Measurements from ENCODE around the gene SETD7. TPM values are rescaled to one million over a fixed set of nuclear protein-coding genes. Genes with fewer than 3 reads are reported as not detected.

SETD7 gene
- total and polyA plus RNA-seq, 2 donors (not counting 3 experiments of a cell fraction or from before 2014, with no cell fraction given), result 18.8 to 39.9 TPM

DNA sequence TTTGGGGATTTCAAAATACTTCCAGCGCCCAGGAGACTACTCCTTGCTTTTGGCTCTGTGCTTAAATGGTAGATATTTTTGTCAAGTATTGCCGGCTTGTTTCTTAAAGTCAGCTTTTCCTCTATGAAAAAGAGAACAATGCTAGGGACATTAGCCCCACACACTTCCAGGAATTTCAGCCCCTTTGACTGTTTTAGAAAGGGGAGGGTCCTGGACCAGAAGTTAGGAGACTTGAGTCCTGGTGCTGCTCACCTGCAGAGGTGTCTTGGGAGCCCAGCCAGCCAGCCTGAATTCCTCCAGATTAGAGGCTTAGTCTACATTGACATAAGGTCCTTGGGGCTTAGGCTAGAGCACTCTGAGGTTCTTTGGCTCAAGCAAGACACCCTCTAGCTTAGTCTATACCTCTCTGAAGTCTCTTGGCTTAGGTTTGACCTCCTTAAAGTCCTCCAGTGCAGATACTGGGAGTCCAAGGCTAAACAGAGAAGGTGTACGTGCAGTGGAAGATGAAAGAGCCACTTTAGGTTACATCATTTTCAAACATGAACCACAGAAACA lies 1.6 kb upstream of the SETD7 start:
- peaks cover 15 to 23% of the 10 kb centered on the region in 2 experiments for H3K27me3 ChIP-seq (ENCODE audit: control insufficient read depth in 2 of 2, insufficient read depth in 2 of 2, low read length in 2 of 2)
- peaks cover 23% of the 10 kb centered on the region for H3K79me2 ChIP-seq (ENCODE audit: control insufficient read depth, insufficient read depth, low read length)
- no peak overlapping the region for H3K27ac ChIP-seq (ENCODE audit: insufficient read depth, low read depth, low read length)
- ChIA-PET POLR2A (interaction anchor here (0.9 kb wide), 1 partner anchor 256 kb away, joined by 3 read pairs; the partner anchor contains the start of gene NAA15), CTCF (interaction anchor here (0.9 to 1.5 kb wide), 6 partner anchors 11 to 99 kb away, joined by 3 to 5 read pairs (median 4); no protein-coding TSS in a partner anchor)
- H3K4me1 ChIP-seq (ENCODE audit: control insufficient read depth, extremely low read depth, insufficient read depth, low read length), result peaks cover 24% of the 10 kb centered on the region
- peak overlapping the region; percentile 81 for H3K4me2 ChIP-seq (ENCODE audit: insufficient read depth, low read length)
- H3K9me3 ChIP-seq (replicated peaks; ENCODE audit: control insufficient read depth, insufficient read depth, low read length), result no peaks in the 10 kb centered on the region
- peak overlapping the region in 1 of 3 experiments; percentile 91 for H3K4me3 ChIP-seq (replicated peaks in 1 of 3; ENCODE audit: insufficient read depth in 1 of 3, low read depth in 1 of 3, low read length in 3 of 3)
- H3K9ac ChIP-seq (replicated peaks; ENCODE audit: extremely low read depth, insufficient read depth, low read length), result no peak overlapping the region
- dilution Hi-C loops (cut with MboI; ENCODE audit: extremely low pct_ligation_motif_present, low sequenced_read_pairs) (no loop called here), intact Hi-C loops (cut with micrococcal nuclease) (loop anchor here (2.0 kb wide), 2 partner anchors 93 to 381 kb away; partner anchors contain the start of gene ELF2)
- H3K9me1 ChIP-seq (replicated peaks; ENCODE audit: control insufficient read depth, extremely low read depth, insufficient read depth, low read length), result no peaks in the 10 kb centered on the region
- TF ChIP-seq EZH2 (IDR thresholded peaks at IDR 0.05; ENCODE audit: borderline replicate concordance, low read depth, low read length, severe bottlenecking) (peak; percentile 31), MAX (IDR thresholded peaks at IDR 0.05; ENCODE audit: insufficient read depth, insufficient read length) (no peak)
- H4K20me1 ChIP-seq (replicated peaks; ENCODE audit: control insufficient read depth, extremely low read depth, insufficient read depth, low read length), result no peaks in the 10 kb centered on the region
- peak overlapping the region; percentile 81 for H2AFZ ChIP-seq (ENCODE audit: low read depth, low read length)
- FAIRE-seq (peak; percentile 61), DNase-seq (ENCODE audit: low read depth, low spot score) (peak; percentile 7)
- H3K36me3 ChIP-seq (ENCODE audit: control insufficient read depth in 2 of 2, extremely low read depth in 1 of 2, insufficient read depth in 2 of 2, low read length in 2 of 2), result no peaks in the 10 kb centered on the region
- BruUV-seq (replicated peaks), result no TSS peak

- DNase-seq (ENCODE audit: low read depth, low spot score), result peak; percentile 52
- peak; percentile 50 for FAIRE-seq
- dilution Hi-C loops (cut with MboI; ENCODE audit: extremely low pct_ligation_motif_present, low sequenced_read_pairs) (no loop called here), intact Hi-C loops (cut with micrococcal nuclease) (loop anchor here (1.0 to 2.0 kb wide), 4 partner anchors 94 to 380 kb away; partner anchors contain the start of genes ELF2 and NAA15)
- H3K36me3 ChIP-seq (ENCODE audit: control insufficient read depth in 2 of 2, extremely low read depth in 1 of 2, insufficient read depth in 2 of 2, low read length in 2 of 2), result no peaks in the 10 kb centered on the region
- no TSS peak for BruUV-seq (replicated peaks)
- peak overlapping the region; percentile 96 for H3K9ac ChIP-seq (replicated peaks; ENCODE audit: extremely low read depth, insufficient read depth, low read length)
- H3K4me1 ChIP-seq (ENCODE audit: control insufficient read depth, extremely low read depth, insufficient read depth, low read length), result peaks cover 24% of the 10 kb centered on the region
- ChIA-PET CTCF (interaction anchor here (0.9 to 1.6 kb wide), 10 partner anchors 12 to 138 kb away, joined by 3 to 5 read pairs (median 4); no protein-coding TSS in a partner anchor), POLR2A (interaction anchor here (0.9 kb wide), 1 partner anchor 256 kb away, joined by 3 read pairs; the partner anchor contains the start of gene NAA15)
- no peaks in the 10 kb centered on the region for H3K9me3 ChIP-seq (replicated peaks; ENCODE audit: control insufficient read depth, insufficient read depth, low read length)
- peak overlapping the region; percentile 65 to 91 (median 89) for H3K4me3 ChIP-seq (replicated peaks in 1 of 3; ENCODE audit: insufficient read depth in 1 of 3, low read depth in 1 of 3, low read length in 3 of 3)
- TF ChIP-seq EZH2 (IDR thresholded peaks at IDR 0.05; ENCODE audit: borderline replicate concordance, low read depth, low read length, severe bottlenecking) (no peak), POLR2A (IDR thresholded peaks at IDR 0.05; ENCODE audit: low read depth, low read length) (no peak), GATA2 (IDR thresholded peaks at IDR 0.05; ENCODE audit: insufficient read depth, insufficient read length, low read depth, low read length) (no peak)
- TF ChIP-seq, protein P1, sequence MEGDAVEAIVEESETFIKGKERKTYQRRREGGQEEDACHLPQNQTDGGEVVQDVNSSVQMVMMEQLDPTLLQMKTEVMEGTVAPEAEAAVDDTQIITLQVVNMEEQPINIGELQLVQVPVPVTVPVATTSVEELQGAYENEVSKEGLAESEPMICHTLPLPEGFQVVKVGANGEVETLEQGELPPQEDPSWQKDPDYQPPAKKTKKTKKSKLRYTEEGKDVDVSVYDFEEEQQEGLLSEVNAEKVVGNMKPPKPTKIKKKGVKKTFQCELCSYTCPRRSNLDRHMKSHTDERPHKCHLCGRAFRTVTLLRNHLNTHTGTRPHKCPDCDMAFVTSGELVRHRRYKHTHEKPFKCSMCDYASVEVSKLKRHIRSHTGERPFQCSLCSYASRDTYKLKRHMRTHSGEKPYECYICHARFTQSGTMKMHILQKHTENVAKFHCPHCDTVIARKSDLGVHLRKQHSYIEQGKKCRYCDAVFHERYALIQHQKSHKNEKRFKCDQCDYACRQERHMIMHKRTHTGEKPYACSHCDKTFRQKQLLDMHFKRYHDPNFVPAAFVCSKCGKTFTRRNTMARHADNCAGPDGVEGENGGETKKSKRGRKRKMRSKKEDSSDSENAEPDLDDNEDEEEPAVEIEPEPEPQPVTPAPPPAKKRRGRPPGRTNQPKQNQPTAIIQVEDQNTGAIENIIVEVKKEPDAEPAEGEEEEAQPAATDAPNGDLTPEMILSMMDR (IDR thresholded peaks at IDR 0.05; ENCODE audit: extremely low read depth in 1 of 2, insufficient read depth in 1 of 2, low read depth in 1 of 2, low read length in 2 of 2), result no peak
- H2AFZ ChIP-seq (ENCODE audit: low read depth, low read length), result peak overlapping the region; percentile 81
- no peaks in the 10 kb centered on the region for H3K9me1 ChIP-seq (replicated peaks; ENCODE audit: control insufficient read depth, extremely low read depth, insufficient read depth, low read length)
- H4K20me1 ChIP-seq (replicated peaks; ENCODE audit: control insufficient read depth, extremely low read depth, insufficient read depth, low read length), result no peaks in the 10 kb centered on the region
- peaks cover 15 to 23% of the 10 kb centered on the region in 2 experiments for H3K27me3 ChIP-seq (ENCODE audit: control insufficient read depth in 2 of 2, insufficient read depth in 2 of 2, low read length in 2 of 2)
- peak overlapping the region; percentile 81 for H3K4me2 ChIP-seq (ENCODE audit: insufficient read depth, low read length)
- H3K27ac ChIP-seq (ENCODE audit: insufficient read depth, low read depth, low read length), result peak overlapping the region; percentile 77
- peaks cover 30% of the 10 kb centered on the region for H3K79me2 ChIP-seq (ENCODE audit: control insufficient read depth, insufficient read depth, low read length)
Observed at GRCh38 chr4:139556724-139557555, 921 bp upstream of the SETD7 start.

Data from endothelial cell of umbilical vein (primary cell).